ENCODE measurements around the gene SLC25A10.
A peak's percentile ranks its signal among the peaks of the same experiment; 100 is the strongest.

SLC25A10 gene

GRCh38 chr17:81706757-81707624, 5.1 kb upstream of the SLC25A10 start:
- DNase-seq = no peak

- DNase-seq = no peak
These were observed 4.1 kb upstream of the SLC25A10 start for GRCh38 chr17:81707725-81708646.

GRCh38 chr17:81708739-81709185, 3.3 kb upstream of the SLC25A10 start:
- DNase-seq = no peak

- DNase-seq = peak; percentile 50
These were observed 1.4 kb upstream of the SLC25A10 start for GRCh38 chr17:81710514-81711308.

- no peak for DNase-seq
These were observed 452 bp downstream of the SLC25A10 start for GRCh38 chr17:81712468-81713003.

GRCh38 chr17:81713004-81713555, 996 bp downstream of the SLC25A10 start:
- DNase-seq = no peak

- no peak for DNase-seq
These were observed 1.7 kb downstream of the SLC25A10 start for GRCh38 chr17:81713556-81714411.

- no peak for DNase-seq
These were observed 2.5 kb downstream of the SLC25A10 start for GRCh38 chr17:81714412-81715106.

GRCh38 chr17:81715107-81715871, 3.2 kb downstream of the SLC25A10 start:
- DNase-seq = no peak

- DNase-seq = no peak
These were observed 4.0 kb downstream of the SLC25A10 start for GRCh38 chr17:81715872-81716673.

- DNase-seq = no peak
These were observed 4.6 kb downstream of the SLC25A10 start for GRCh38 chr17:81716674-81716996.

- DNase-seq = no peak
These were observed 5.1 kb downstream of the SLC25A10 start for GRCh38 chr17:81717049-81717765.

- no peak for DNase-seq
These were observed 5.6 kb downstream of the SLC25A10 start for GRCh38 chr17:81717766-81718089.

- no peak for DNase-seq
These were observed 7.6 kb downstream of the SLC25A10 start for GRCh38 chr17:81719410-81720266.

GRCh38 chr17:81720267-81721071, 8.4 kb downstream of the SLC25A10 start:
- no peak for DNase-seq

All from NCI-H748 treated with DMSO at 0.1 percent for 48 hours (cell line).